HepG2 (cell line): ENCODE results near the gene AUH. TPM values are rescaled to one million over a fixed set of nuclear protein-coding genes. Genes with fewer than 3 reads are reported as not detected.

Experiments used
- HNRNPH1 ChIP-seq: fragments of 200-400 bp; formaldehyde crosslinking; optimal IDR thresholded peaks from 2 replicates; pipeline ENCODE3; 2017; ENCODE audit warnings: mild to moderate bottlenecking, low read depth, low read length
- KLF15 ChIP-seq: sonication (generic); formaldehyde crosslinking; IDR thresholded peaks from 2 replicates; pipeline ENCODE4 v1.8.1; 2023; ENCODE audit warnings: borderline replicate concordance, mild to moderate bottlenecking, inconsistent platforms, missing genetic modification reagents, mixed read lengths
- MAFF ChIP-seq: IDR thresholded peaks from 2 replicates; pipeline ENCODE4 v1.6.1; 2011; ENCODE audit warnings: low read depth, low read length, improper control_type of control experiment
- NFE2L1 ChIP-seq: sonication (generic); formaldehyde crosslinking; IDR thresholded peaks from 2 replicates; pipeline ENCODE4 v1.4.0; 2020; ENCODE audit warnings: missing genetic modification reagents, mild to moderate bottlenecking, borderline replicate concordance
- RBAK ChIP-seq: sonication (generic); formaldehyde crosslinking; IDR thresholded peaks from 2 replicates; pipeline ENCODE4 v1.5.1; 2020; ENCODE audit warnings: mild to moderate bottlenecking, missing genetic modification reagents
- USF2 ChIP-seq, 2 experiments: sonication (generic) in 1 of 2; formaldehyde crosslinking in 1 of 2; IDR thresholded peaks; 2 replicates each; pipeline versions ENCODE4 v1.5.1 to v1.6.1; 2011 to 2020; ENCODE audit warnings: borderline replicate concordance in 1 of 2, low read depth in 1 of 2, low read length in 1 of 2, mild to moderate bottlenecking in 1 of 2, missing genetic modification reagents in 1 of 2, moderate library complexity in 1 of 2
- ZBTB42 ChIP-seq: sonication (generic); formaldehyde crosslinking; IDR thresholded peaks from 2 replicates; pipeline ENCODE4 v1.5.0; 2020; ENCODE audit warnings: mild to moderate bottlenecking, missing genetic modification reagents
- ZBTB44 ChIP-seq: sonication (generic); formaldehyde crosslinking; IDR thresholded peaks from 2 replicates; pipeline ENCODE4 v1.4.0; 2020; ENCODE audit warnings: missing genetic modification reagents
- ZHX2 ChIP-seq, 2 experiments: sonication (generic) in 1 of 2; formaldehyde crosslinking in 1 of 2; IDR thresholded peaks; 2 replicates each; pipeline versions ENCODE4 v1.6.1 to v1.9.0; 2014 to 2022; ENCODE audit warnings: antibody characterized with exemption in 1 of 2, borderline replicate concordance in 1 of 2, inconsistent platforms in 1 of 2, low read depth in 1 of 2, missing genetic modification reagents in 1 of 2
- ZNF484 ChIP-seq: sonication (generic); formaldehyde crosslinking; IDR thresholded peaks from 2 replicates; pipeline ENCODE4 v1.5.1; 2020; ENCODE audit warnings: mild to moderate bottlenecking, low read depth, missing genetic modification reagents, borderline replicate concordance
- ZNF562 ChIP-seq: sonication (generic); formaldehyde crosslinking; IDR thresholded peaks from 2 replicates; pipeline ENCODE4 v1.8.0; 2022; ENCODE audit warnings: missing genetic modification reagents, borderline replicate concordance
- ZNF879 ChIP-seq: sonication (generic); formaldehyde crosslinking; IDR thresholded peaks from 2 replicates; pipeline ENCODE4 v1.8.1; 2023; ENCODE audit warnings: missing genetic modification reagents
- ZSCAN25 ChIP-seq: sonication (generic); formaldehyde crosslinking; IDR thresholded peaks from 2 replicates; pipeline ENCODE4 v1.8.0; 2022; ENCODE audit warnings: mild to moderate bottlenecking, missing genetic modification reagents
- polyA plus RNA-seq, 8 experiments: library from polyadenylated mRNA; depleted of rRNA in 3 of 8; stranded (reverse) in 7 of 8; unstranded in 1 of 8; fragments of >200 nt; fragmentation: Illumina TruSeq in 4 of 8; extraction: Trizol in 4 of 8; gene quantifications; 2 replicates each; pipeline versions ENCODE4 v1.2.1 to v1.2.3, GENCODE V29; 2011 to 2016; ENCODE audit warnings: low read depth in 4 of 8, missing spikeins in 1 of 8, mixed read lengths in 1 of 8; ENCODE audit not compliant: insufficient read depth in 1 of 8
- total RNA-seq, 5 experiments: library from RNA; depleted of rRNA; stranded (reverse); fragments of >200 nt; fragmentation: Illumina TruSeq; extraction: Trizol; gene quantifications; 2 replicates each; pipeline ENCODE4 v1.2.3, GENCODE V29; 2016; ENCODE audit warnings: low read depth in 1 of 5

Gene AUH
- total and polyA plus RNA-seq, 2 of the 13 experiments (the other 11 are each of a cell fraction or from before 2014, with no cell fraction given), result 25.8 to 31.9 TPM

GRCh38 chr9:91405343-91406077 lies 43.8 kb upstream of the AUH start (continued):
- TF ChIP-seq ZHX2 (IDR thresholded peaks at IDR 0.05; ENCODE audit: low read depth) (no peak), ZHX2 (CRISPR knock-in tag; IDR thresholded peaks at IDR 0.05; ENCODE audit: borderline replicate concordance) (no peak), NFE2L1 (no peak), ZBTB44 (no peak), HNRNPH1 (no peak), ZNF484 (CRISPR knock-in tag) (no peak), ZNF562 (CRISPR knock-in tag) (no peak), ZNF879 (CRISPR knock-in tag) (no peak), KLF15 (CRISPR knock-in tag) (no peak), ZBTB42 (CRISPR knock-in tag) (no peak), MAFF (no peak), USF2 (IDR thresholded peaks at IDR 0.05; ENCODE audit: low read depth, low read length) (no peak), USF2 (CRISPR knock-in tag; IDR thresholded peaks at IDR 0.05; ENCODE audit: borderline replicate concordance) (no peak), RBAK (no peak), ZSCAN25 (CRISPR knock-in tag) (no peak)
